ENCODE data around the gene ALPL.
A peak's percentile ranks its signal among the peaks of the same experiment; 100 is the strongest.

ALPL gene

GRCh38 chr1:21576031-21576797, 67.0 kb downstream of the ALPL start:
- DNase-seq (ENCODE audit: low read depth in 2 of 2): no peak

GRCh38 chr1:21576798-21577187, 67.6 kb downstream of the ALPL start:
- no peak for DNase-seq (ENCODE audit: low read depth in 2 of 2)

GRCh38 chr1:21577324-21577723, 68.1 kb downstream of the ALPL start:
- no peak for DNase-seq (ENCODE audit: low read depth in 2 of 2)

- DNase-seq (ENCODE audit: low read depth in 2 of 2): no peak
These were observed 68.7 kb downstream of the ALPL start for GRCh38 chr1:21577933-21578332.

GRCh38 chr1:21579791-21580190, 70.6 kb downstream of the ALPL start:
- DNase-seq (ENCODE audit: low read depth in 2 of 2): no peak

GRCh38 chr1:21584096-21584495, 74.9 kb downstream of the ALPL start:
- DNase-seq (ENCODE audit: low read depth in 2 of 2): no peak

GRCh38 chr1:21585037-21585436, 75.8 kb downstream of the ALPL start:
- no peak for DNase-seq (ENCODE audit: low read depth in 2 of 2)

- no peak for DNase-seq (ENCODE audit: low read depth in 2 of 2)
These were observed 77.0 kb downstream of the ALPL start for GRCh38 chr1:21586222-21586621.

GRCh38 chr1:21586846-21587601, 77.8 kb downstream of the ALPL start:
- DNase-seq (ENCODE audit: low read depth in 2 of 2): peak in 1 of 2 experiments; percentile 12

GRCh38 chr1:21587602-21587953, 78.4 kb downstream of the ALPL start:
- no peak for DNase-seq (ENCODE audit: low read depth in 2 of 2)

- DNase-seq (ENCODE audit: low read depth in 2 of 2): no peak
These were observed 80.4 kb downstream of the ALPL start for GRCh38 chr1:21589618-21590017.

GRCh38 chr1:21590126-21590880, 81.1 kb downstream of the ALPL start:
- DNase-seq (ENCODE audit: low read depth in 2 of 2): no peak

GRCh38 chr1:21590934-21591333, 81.7 kb downstream of the ALPL start:
- DNase-seq (ENCODE audit: low read depth in 2 of 2): no peak

- DNase-seq (ENCODE audit: low read depth in 2 of 2): no peak
These were observed 83.1 kb downstream of the ALPL start for GRCh38 chr1:21592086-21592865.

GRCh38 chr1:21593231-21593630, 84.0 kb downstream of the ALPL start:
- no peak for DNase-seq (ENCODE audit: low read depth in 2 of 2)

- DNase-seq (ENCODE audit: low read depth in 2 of 2): no peak
These were observed 85.3 kb downstream of the ALPL start for GRCh38 chr1:21594501-21594900.

GRCh38 chr1:21594935-21595897, 86.0 kb downstream of the ALPL start:
- DNase-seq (ENCODE audit: low read depth in 2 of 2): peak in 1 of 2 experiments; percentile 6

- DNase-seq (ENCODE audit: low read depth in 2 of 2): no peak
These were observed 87.0 kb downstream of the ALPL start for GRCh38 chr1:21596174-21596573.

GRCh38 chr1:21596628-21597027, 87.4 kb downstream of the ALPL start:
- DNase-seq (ENCODE audit: low read depth in 2 of 2): no peak

GRCh38 chr1:21597753-21598152, 88.5 kb downstream of the ALPL start:
- no peak for DNase-seq (ENCODE audit: low read depth in 2 of 2)

- DNase-seq (ENCODE audit: low read depth in 2 of 2): no peak
These were observed 89.2 kb downstream of the ALPL start for GRCh38 chr1:21598417-21598816.
